Activated naive CD8-positive, alpha-beta T cell (primary cell): ENCODE data around the gene SRGAP2C.
A peak's percentile ranks its signal among the peaks of the same experiment; 100 is the strongest.
"Not testable (repeated sequence)": the region's sequence is repeated elsewhere in the genome, so short reads cannot be mapped to it uniquely, and the experiment has no call there.

ENCODE experiments used
- H3K27ac Mint-ChIP-seq: one replicate; pipeline ENCODE4 v1.8.0; 2021; ENCODE audit warnings: mixed read lengths
- H3K27me3 Mint-ChIP-seq: one replicate; pipeline ENCODE4 v1.8.0; 2021; ENCODE audit warnings: mixed read lengths
- H3K36me3 Mint-ChIP-seq: one replicate; pipeline ENCODE4 v1.8.0; 2021; ENCODE audit warnings: mixed read lengths
- H3K4me1 Mint-ChIP-seq: one replicate; pipeline ENCODE4 v1.8.0; 2021; ENCODE audit warnings: low read depth, mixed read lengths
- H3K4me3 Mint-ChIP-seq: one replicate; pipeline ENCODE4 v1.8.0; 2021; ENCODE audit warnings: mild to moderate bottlenecking, mixed read lengths
- H3K9me3 Mint-ChIP-seq: one replicate; pipeline ENCODE4 v1.8.0; 2021; ENCODE audit warnings: low read depth, mixed read lengths

SRGAP2C gene

DNA sequence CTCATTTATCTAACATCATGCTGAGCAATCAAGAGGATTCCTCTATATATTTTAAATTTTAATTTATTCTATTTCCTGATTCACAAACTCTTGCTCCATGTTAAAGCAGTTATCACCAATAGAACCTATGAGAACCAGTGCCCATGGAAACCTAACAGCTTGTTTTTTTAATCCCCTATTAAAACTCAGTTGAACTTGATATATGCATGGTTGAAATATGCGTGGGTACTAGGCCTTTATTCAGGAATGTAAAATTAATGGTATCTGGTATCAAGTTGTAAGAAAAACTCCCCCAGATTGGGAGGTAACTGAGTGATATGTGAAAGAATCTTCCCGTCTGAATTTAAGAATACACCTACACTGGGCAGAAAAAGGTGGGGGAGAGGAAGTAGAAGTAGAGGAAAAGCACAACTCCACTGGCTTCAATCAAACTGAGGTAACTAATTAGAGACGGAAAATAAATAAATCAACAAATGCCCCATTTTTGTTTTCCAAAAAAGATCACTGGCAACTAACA lies 16.6 kb upstream of the SRGAP2C start:
- not testable (repeated sequence) for H3K36me3 Mint-ChIP-seq, H3K9me3 Mint-ChIP-seq, H3K27ac Mint-ChIP-seq, H3K27me3 Mint-ChIP-seq, H3K4me1 Mint-ChIP-seq, H3K4me3 Mint-ChIP-seq

GRCh38 chr1:121176649-121177048 lies 8.1 kb upstream of the SRGAP2C start:
- not testable (repeated sequence) for H3K9me3 Mint-ChIP-seq, H3K4me3 Mint-ChIP-seq, H3K36me3 Mint-ChIP-seq, H3K27me3 Mint-ChIP-seq, H3K4me1 Mint-ChIP-seq, H3K27ac Mint-ChIP-seq

GRCh38 chr1:121178197-121178596 lies 6.6 kb upstream of the SRGAP2C start:
- not testable (repeated sequence) for H3K4me1 Mint-ChIP-seq

GRCh38 chr1:121183867-121184266 lies 908 bp upstream of the SRGAP2C start:
- not testable (repeated sequence) for H3K4me3 Mint-ChIP-seq, H3K27me3 Mint-ChIP-seq, H3K27ac Mint-ChIP-seq, H3K9me3 Mint-ChIP-seq, H3K4me1 Mint-ChIP-seq, H3K36me3 Mint-ChIP-seq

More at GRCh38 chr1:121178197-121178596, 6.6 kb upstream of the SRGAP2C start:
- H3K36me3 Mint-ChIP-seq, H3K27me3 Mint-ChIP-seq, H3K9me3 Mint-ChIP-seq, H3K4me3 Mint-ChIP-seq, H3K27ac Mint-ChIP-seq: not testable (repeated sequence)

GRCh38 chr1:121185140-121185708 lies 449 bp downstream of the SRGAP2C start:
- not testable (repeated sequence) for H3K36me3 Mint-ChIP-seq, H3K9me3 Mint-ChIP-seq, H3K27me3 Mint-ChIP-seq, H3K27ac Mint-ChIP-seq, H3K4me1 Mint-ChIP-seq
- H3K4me3 Mint-ChIP-seq, result peak overlapping the region; percentile 92

DNA sequence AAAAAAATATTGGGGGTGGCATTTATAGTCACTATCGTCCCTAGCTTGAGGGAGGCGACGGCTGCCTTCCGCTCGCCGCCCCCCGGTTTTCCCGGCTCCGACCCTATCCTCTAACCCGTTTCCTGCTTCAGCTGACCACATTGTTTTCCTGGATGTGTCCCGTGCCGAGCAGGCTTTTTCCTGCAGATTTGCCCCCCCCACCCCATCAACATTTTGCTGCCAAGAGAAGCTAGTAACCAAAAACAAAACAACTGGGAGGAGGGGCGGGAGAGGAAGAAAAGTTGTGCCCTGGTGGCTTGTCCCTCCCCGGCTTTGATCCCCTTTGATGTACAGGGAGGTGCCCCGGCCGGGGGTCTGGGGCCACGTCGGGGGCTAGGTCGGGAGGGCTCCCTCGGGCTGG lies 1.4 kb downstream of the SRGAP2C start:
- H3K36me3 Mint-ChIP-seq, H3K9me3 Mint-ChIP-seq, H3K27me3 Mint-ChIP-seq, H3K27ac Mint-ChIP-seq, H3K4me1 Mint-ChIP-seq: not testable (repeated sequence)
- peak overlapping the region; percentile 86 for H3K4me3 Mint-ChIP-seq

- not testable (repeated sequence) for H3K36me3 Mint-ChIP-seq, H3K9me3 Mint-ChIP-seq, H3K4me1 Mint-ChIP-seq, H3K27me3 Mint-ChIP-seq, H3K27ac Mint-ChIP-seq
- peak overlapping the region; percentile 32 for H3K4me3 Mint-ChIP-seq
Measured at GRCh38 chr1:121187914-121188313, 3.1 kb downstream of the SRGAP2C start.

DNA sequence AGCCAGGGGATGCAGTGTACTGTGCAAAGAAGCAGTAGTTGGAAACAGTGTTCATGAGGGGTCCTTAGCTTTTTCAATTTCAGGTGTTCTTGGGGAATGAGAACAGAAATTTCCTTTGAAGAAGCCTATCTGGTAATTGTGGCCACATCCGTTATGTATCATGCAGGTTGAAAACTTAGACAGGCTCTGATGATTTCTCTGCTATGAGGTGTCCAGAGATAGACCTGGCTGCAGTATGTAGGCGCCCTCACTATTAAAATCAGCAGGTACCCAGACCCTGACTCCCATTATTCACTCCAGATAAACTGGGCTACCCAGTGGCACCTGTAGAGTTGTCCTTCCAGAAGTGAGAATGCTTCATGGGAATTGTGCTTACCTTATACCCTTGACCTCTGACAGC lies 7.7 kb downstream of the SRGAP2C start:
- H3K9me3 Mint-ChIP-seq, H3K4me1 Mint-ChIP-seq, H3K36me3 Mint-ChIP-seq, H3K27ac Mint-ChIP-seq, H3K27me3 Mint-ChIP-seq, H3K4me3 Mint-ChIP-seq: not testable (repeated sequence)

GRCh38 chr1:121197095-121197882 lies 12.5 kb downstream of the SRGAP2C start:
- H3K27ac Mint-ChIP-seq, H3K9me3 Mint-ChIP-seq, H3K4me1 Mint-ChIP-seq, H3K4me3 Mint-ChIP-seq, H3K36me3 Mint-ChIP-seq, H3K27me3 Mint-ChIP-seq: not testable (repeated sequence)

GRCh38 chr1:121199763-121200162 lies 15.0 kb downstream of the SRGAP2C start:
- H3K9me3 Mint-ChIP-seq, H3K27ac Mint-ChIP-seq, H3K4me3 Mint-ChIP-seq: not testable (repeated sequence)

DNA sequence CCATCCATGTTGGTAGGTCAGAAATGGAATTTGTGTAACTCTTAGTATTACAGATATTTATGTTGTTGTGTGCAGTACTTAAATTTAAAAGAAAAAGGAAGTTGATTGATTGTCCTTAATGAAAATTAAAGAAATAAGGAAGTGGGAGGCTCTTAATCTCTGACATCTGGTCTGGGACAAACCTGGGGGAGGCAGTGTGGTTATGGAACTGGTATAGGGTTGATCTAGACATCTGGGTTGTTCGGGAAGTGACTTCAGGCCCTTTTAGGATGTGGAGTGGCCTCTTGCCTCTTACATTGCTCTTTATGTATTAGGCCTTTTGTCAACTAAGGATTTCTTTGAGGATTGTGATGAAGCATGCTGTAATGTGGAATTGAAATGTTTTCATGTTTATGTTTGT lies 15.5 kb downstream of the SRGAP2C start:
- not testable (repeated sequence) for H3K4me1 Mint-ChIP-seq, H3K27me3 Mint-ChIP-seq, H3K9me3 Mint-ChIP-seq, H3K4me3 Mint-ChIP-seq, H3K36me3 Mint-ChIP-seq, H3K27ac Mint-ChIP-seq

More at GRCh38 chr1:121199763-121200162, 15.0 kb downstream of the SRGAP2C start:
- H3K27me3 Mint-ChIP-seq, H3K36me3 Mint-ChIP-seq, H3K4me1 Mint-ChIP-seq: not testable (repeated sequence)

DNA sequence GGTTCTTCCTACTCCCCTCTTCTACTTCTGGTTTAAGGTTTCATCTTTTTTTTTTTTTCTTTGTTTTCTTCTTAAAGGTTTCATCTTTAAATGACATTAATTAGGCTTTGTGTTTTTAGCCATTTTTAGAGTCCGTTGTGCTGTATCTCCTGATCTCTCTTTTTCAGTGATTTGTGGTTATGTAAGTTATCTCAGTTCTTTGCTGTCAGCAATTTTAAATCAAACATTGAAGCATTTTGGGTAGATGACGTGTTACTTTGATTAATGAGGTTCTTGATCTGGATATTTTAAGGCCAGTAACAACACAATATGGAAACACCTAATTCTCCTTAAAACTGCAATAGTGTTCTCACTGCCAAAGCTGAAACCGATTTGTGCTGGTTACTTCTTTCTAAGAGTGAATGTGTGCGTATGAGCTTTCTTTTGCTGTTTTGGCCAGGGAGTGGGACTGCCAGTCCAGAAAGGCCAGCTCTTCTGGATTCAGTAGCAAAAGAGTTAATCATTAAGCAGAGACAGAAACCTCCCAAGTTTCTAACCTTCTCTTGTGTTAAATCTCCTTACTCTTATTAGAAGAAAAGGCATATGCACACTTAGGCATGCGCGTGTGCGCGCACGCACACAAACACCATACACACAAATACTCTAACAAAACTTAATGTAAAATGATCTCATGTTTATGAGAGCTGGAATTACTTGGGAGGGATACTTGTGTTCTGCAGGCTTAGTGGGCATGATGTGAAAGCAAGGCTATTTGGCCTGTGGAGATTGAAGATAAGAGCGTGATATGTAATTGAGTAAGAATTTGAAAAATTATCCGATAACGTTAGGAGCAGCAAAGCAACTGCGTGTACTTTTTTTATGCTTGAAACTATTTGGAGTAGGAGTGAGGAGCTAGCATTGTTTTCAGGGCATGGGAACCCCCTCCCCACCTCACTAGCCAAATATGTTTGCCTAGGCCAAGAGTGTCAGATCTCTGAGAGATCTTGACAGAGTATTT lies 16.5 kb downstream of the SRGAP2C start:
- not testable (repeated sequence) for H3K27ac Mint-ChIP-seq, H3K27me3 Mint-ChIP-seq, H3K9me3 Mint-ChIP-seq, H3K36me3 Mint-ChIP-seq, H3K4me3 Mint-ChIP-seq, H3K4me1 Mint-ChIP-seq

GRCh38 chr1:121202986-121203385 lies 18.2 kb downstream of the SRGAP2C start:
- not testable (repeated sequence) for H3K36me3 Mint-ChIP-seq, H3K27me3 Mint-ChIP-seq

GRCh38 chr1:121205786-121206711 lies 21.3 kb downstream of the SRGAP2C start:
- not testable (repeated sequence) for H3K9me3 Mint-ChIP-seq, H3K36me3 Mint-ChIP-seq, H3K4me3 Mint-ChIP-seq, H3K4me1 Mint-ChIP-seq, H3K27ac Mint-ChIP-seq, H3K27me3 Mint-ChIP-seq

More at GRCh38 chr1:121202986-121203385, 18.2 kb downstream of the SRGAP2C start:
- not testable (repeated sequence) for H3K27ac Mint-ChIP-seq, H3K4me1 Mint-ChIP-seq, H3K4me3 Mint-ChIP-seq, H3K9me3 Mint-ChIP-seq
